Effector memory CD4-positive, alpha-beta T cell (primary cell): ENCODE measurements around the gene SNX3.
"Not testable (repeated sequence)": the region's sequence is repeated elsewhere in the genome, so short reads cannot be mapped to it uniquely, and the experiment has no call there.

Experiments
- DNase-seq, 3 donors: peaks; one replicate each; pipeline ENCODE4 v3.0.0-alpha.2; 2020
- H3K27ac ChIP-seq: 2 replicates; pipeline ENCODE4 v1.7.0; 2013; ENCODE audit warnings: mild to moderate bottlenecking, low read length, moderate library complexity; ENCODE audit not compliant: insufficient read depth, poor library complexity, severe bottlenecking
- H3K27me3 ChIP-seq: replicated peaks from 2 replicates; pipeline ENCODE4 v1.7.0; 2013; ENCODE audit warnings: mild to moderate bottlenecking, low read length; ENCODE audit not compliant: insufficient read depth, control insufficient read depth, poor library complexity, severe bottlenecking
- H3K36me3 ChIP-seq: 2 replicates; pipeline ENCODE4 v1.7.0; 2013; ENCODE audit warnings: mild to moderate bottlenecking, low read length, moderate library complexity; ENCODE audit not compliant: control insufficient read depth, insufficient read depth
- H3K4me1 ChIP-seq: 2 replicates; pipeline ENCODE4 v1.7.0; 2013; ENCODE audit warnings: low read length, mild to moderate bottlenecking; ENCODE audit not compliant: control insufficient read depth, insufficient read depth, poor library complexity, severe bottlenecking
- H3K4me3 ChIP-seq: 2 replicates; pipeline ENCODE4 v1.7.0; 2013; ENCODE audit warnings: low read length, low read depth, mild to moderate bottlenecking; ENCODE audit not compliant: insufficient read depth, poor library complexity, severe bottlenecking
- H3K9me3 ChIP-seq: 2 replicates; pipeline ENCODE4 v1.7.0; 2013; ENCODE audit warnings: mild to moderate bottlenecking, low read length, moderate library complexity; ENCODE audit not compliant: control insufficient read depth

Gene SNX3

GRCh38 chr6:108292561-108292960 is 31.7 kb upstream of the SNX3 start:
- H3K27me3 ChIP-seq, H3K4me1 ChIP-seq, H3K27ac ChIP-seq, DNase-seq, H3K9me3 ChIP-seq, H3K4me3 ChIP-seq, H3K36me3 ChIP-seq: not testable (repeated sequence)

GRCh38 chr6:108291091-108291490 is 30.3 kb upstream of the SNX3 start:
- Histone ChIP-seq H3K27me3 (no peaks in the 10 kb centered on the region), H3K4me1 (peaks cover 4% of the 10 kb centered on the region), H3K36me3 (no peaks in the 10 kb centered on the region), H3K4me3 (no peak overlapping the region), H3K27ac (no peak overlapping the region), H3K9me3 (no peaks in the 10 kb centered on the region)
- no peak for DNase-seq

GRCh38 chr6:108288742-108289141 is 27.9 kb upstream of the SNX3 start:
- Histone ChIP-seq H3K27me3 (no peaks in the 10 kb centered on the region), H3K27ac (no peak overlapping the region), H3K4me3 (no peak overlapping the region), H3K4me1 (no peaks in the 10 kb centered on the region), H3K36me3 (no peaks in the 10 kb centered on the region), H3K9me3 (no peaks in the 10 kb centered on the region)
- no peak for DNase-seq

- no peaks in the 10 kb centered on the region for H3K9me3 ChIP-seq
- no peak for DNase-seq
- H3K27ac ChIP-seq, result no peak overlapping the region
- H3K4me3 ChIP-seq, result no peak overlapping the region
- H3K36me3 ChIP-seq, result no peaks in the 10 kb centered on the region
- no peaks in the 10 kb centered on the region for H3K4me1 ChIP-seq
- no peaks in the 10 kb centered on the region for H3K27me3 ChIP-seq
These were observed 26.5 kb upstream of the SNX3 start for GRCh38 chr6:108287373-108287772.

- DNase-seq, result no peak
- no peak overlapping the region for H3K27ac ChIP-seq
- H3K4me1 ChIP-seq, result no peaks in the 10 kb centered on the region
- no peaks in the 10 kb centered on the region for H3K27me3 ChIP-seq
- H3K36me3 ChIP-seq, result no peaks in the 10 kb centered on the region
- no peaks in the 10 kb centered on the region for H3K9me3 ChIP-seq
- H3K4me3 ChIP-seq, result no peak overlapping the region
These were observed 25.5 kb upstream of the SNX3 start for GRCh38 chr6:108286366-108286765.

GRCh38 chr6:108285381-108285780 is 24.5 kb upstream of the SNX3 start:
- DNase-seq, result no peak
- no peaks in the 10 kb centered on the region for H3K27me3 ChIP-seq
- no peaks in the 10 kb centered on the region for H3K4me1 ChIP-seq
- no peaks in the 10 kb centered on the region for H3K9me3 ChIP-seq
- H3K36me3 ChIP-seq, result no peaks in the 10 kb centered on the region
- H3K27ac ChIP-seq, result no peak overlapping the region
- no peak overlapping the region for H3K4me3 ChIP-seq

GRCh38 chr6:108277831-108278230 is 17.0 kb upstream of the SNX3 start:
- Histone ChIP-seq H3K36me3 (no peaks in the 10 kb centered on the region), H3K4me3 (no peak overlapping the region), H3K9me3 (no peaks in the 10 kb centered on the region), H3K27me3 (no peaks in the 10 kb centered on the region), H3K27ac (no peak overlapping the region), H3K4me1 (no peaks in the 10 kb centered on the region)
- DNase-seq, result no peak

GRCh38 chr6:108277295-108277694 is 16.5 kb upstream of the SNX3 start:
- no peak overlapping the region for H3K27ac ChIP-seq
- no peaks in the 10 kb centered on the region for H3K27me3 ChIP-seq
- no peaks in the 10 kb centered on the region for H3K4me1 ChIP-seq
- no peak for DNase-seq
- no peaks in the 10 kb centered on the region for H3K36me3 ChIP-seq
- H3K4me3 ChIP-seq, result no peak overlapping the region
- H3K9me3 ChIP-seq, result no peaks in the 10 kb centered on the region

GRCh38 chr6:108275976-108276375 is 15.1 kb upstream of the SNX3 start:
- DNase-seq, result no peak
- Histone ChIP-seq H3K36me3 (no peaks in the 10 kb centered on the region), H3K4me3 (no peak overlapping the region), H3K9me3 (no peaks in the 10 kb centered on the region), H3K27ac (no peak overlapping the region), H3K27me3 (no peaks in the 10 kb centered on the region), H3K4me1 (no peaks in the 10 kb centered on the region)

- no peaks in the 10 kb centered on the region for H3K27me3 ChIP-seq
- H3K4me1 ChIP-seq, result no peaks in the 10 kb centered on the region
- H3K9me3 ChIP-seq, result no peaks in the 10 kb centered on the region
- no peak overlapping the region for H3K27ac ChIP-seq
- DNase-seq, result no peak
- no peaks in the 10 kb centered on the region for H3K36me3 ChIP-seq
- H3K4me3 ChIP-seq, result no peak overlapping the region
These were observed 13.7 kb upstream of the SNX3 start for GRCh38 chr6:108274546-108274945.

- not testable (repeated sequence) for H3K36me3 ChIP-seq, DNase-seq, H3K9me3 ChIP-seq, H3K27me3 ChIP-seq, H3K4me1 ChIP-seq, H3K27ac ChIP-seq, H3K4me3 ChIP-seq
These were observed 9.1 kb upstream of the SNX3 start for GRCh38 chr6:108269955-108270354.
